H9 (cell line): Measurements from ENCODE around the gene CDH9. TPM values are rescaled to one million over a fixed set of nuclear protein-coding genes. Genes with fewer than 3 reads are reported as not detected.

ENCODE experiments used
- DNase-seq: peaks from one replicate; pipeline ENCODE4 v3.0.0-alpha.2; 2017
- H2AFZ ChIP-seq: one replicate; pipeline ENCODE4 v1.6.1; 2013; ENCODE audit warnings: mild to moderate bottlenecking, low read length, control low read depth, moderate library complexity
- H2AK5ac ChIP-seq: 2 replicates; pipeline ENCODE4 v1.6.1; 2013; ENCODE audit warnings: low read length, control low read depth, mixed read lengths; ENCODE audit not compliant: insufficient read length
- H2BK120ac ChIP-seq: one replicate; pipeline ENCODE4 v1.6.1; 2013; ENCODE audit warnings: low read depth, mild to moderate bottlenecking, low read length, control low read depth, inconsistent platforms; ENCODE audit not compliant: poor library complexity, severe bottlenecking
- H2BK12ac ChIP-seq: 2 replicates; pipeline ENCODE4 v1.6.1; 2013; ENCODE audit warnings: low read length, control low read depth, mixed read lengths, low read depth; ENCODE audit not compliant: insufficient read length
- H2BK15ac ChIP-seq: 2 replicates; pipeline ENCODE4 v1.6.1; 2013; ENCODE audit warnings: low read depth, low read length, control low read depth
- H2BK20ac ChIP-seq: one replicate; pipeline ENCODE4 v1.6.1; 2013; ENCODE audit warnings: low read depth, mild to moderate bottlenecking, low read length, control low read depth, inconsistent platforms; ENCODE audit not compliant: poor library complexity, severe bottlenecking
- H2BK5ac ChIP-seq: 2 replicates; pipeline ENCODE4 v1.6.1; 2013; ENCODE audit warnings: low read length, control low read depth, mixed read lengths; ENCODE audit not compliant: insufficient read length
- H3K14ac ChIP-seq: 2 replicates; pipeline ENCODE4 v1.6.1; 2013; ENCODE audit warnings: low read length, control low read depth; ENCODE audit not compliant: insufficient read depth
- H3K18ac ChIP-seq: 2 replicates; pipeline ENCODE4 v1.6.1; 2013; ENCODE audit warnings: low read depth, mild to moderate bottlenecking, mixed read lengths, low read length, control low read depth; ENCODE audit not compliant: insufficient read length
- H3K23ac ChIP-seq: 2 replicates; pipeline ENCODE4 v1.6.1; 2013; ENCODE audit warnings: low read length, control low read depth, mixed read lengths, low read depth; ENCODE audit not compliant: insufficient read length
- H3K23me2 ChIP-seq: 2 replicates; pipeline ENCODE4 v1.6.1; 2013; ENCODE audit warnings: low read depth, mild to moderate bottlenecking, mixed read lengths, low read length, control low read depth; ENCODE audit not compliant: insufficient read length, poor library complexity, severe bottlenecking
- H3K27ac ChIP-seq: 2 replicates; pipeline ENCODE4 v1.5.1; 2013; ENCODE audit warnings: low read length, control low read depth, mixed read lengths, low read depth; ENCODE audit not compliant: insufficient read length
- H3K27me3 ChIP-seq: 2 replicates; pipeline ENCODE4 v1.6.1; 2013; ENCODE audit warnings: low read length, control low read depth, inconsistent platforms; ENCODE audit not compliant: insufficient read depth
- H3K4ac ChIP-seq: 2 replicates; pipeline ENCODE4 v1.6.1; 2013; ENCODE audit warnings: low read depth, mild to moderate bottlenecking, control low read depth, inconsistent platforms, low read length, moderate library complexity
- H3K4me1 ChIP-seq: 2 replicates; pipeline ENCODE4 v1.6.1; 2013; ENCODE audit warnings: low read length, control low read depth, inconsistent platforms; ENCODE audit not compliant: insufficient read depth
- H3K4me2 ChIP-seq: 2 replicates; pipeline ENCODE4 v1.6.1; 2013; ENCODE audit warnings: low read length, control low read depth, mixed read lengths; ENCODE audit not compliant: insufficient read length, insufficient read depth
- H3K56ac ChIP-seq: 2 replicates; pipeline ENCODE4 v1.6.1; 2013; ENCODE audit warnings: low read depth, mild to moderate bottlenecking, mixed read lengths, low read length, control low read depth; ENCODE audit not compliant: insufficient read length
- H3K79me1 ChIP-seq: 2 replicates; pipeline ENCODE4 v1.6.1; 2013; ENCODE audit warnings: low read depth, mild to moderate bottlenecking, moderate library complexity, low read length, control low read depth, inconsistent platforms; ENCODE audit not compliant: insufficient read depth, poor library complexity, severe bottlenecking
- H3K79me2 ChIP-seq: 2 replicates; pipeline ENCODE4 v1.6.1; 2013; ENCODE audit warnings: low read length, control low read depth, inconsistent platforms; ENCODE audit not compliant: insufficient read depth
- H3K9ac ChIP-seq: 2 replicates; pipeline ENCODE4 v1.6.1; 2013; ENCODE audit warnings: low read length, control low read depth, mixed read lengths; ENCODE audit not compliant: insufficient read length; ENCODE audit errors: extremely low read depth
- H3K9me3 ChIP-seq: one replicate; pipeline ENCODE4 v1.6.1; 2013; ENCODE audit warnings: low read depth, low read length, inconsistent platforms; ENCODE audit not compliant: control insufficient read depth
- H3T11ph ChIP-seq: one replicate; pipeline ENCODE4 v1.6.1; 2013; ENCODE audit warnings: mild to moderate bottlenecking, low read length, control low read depth, inconsistent platforms
- H4K20me1 ChIP-seq: one replicate; pipeline ENCODE4 v1.6.1; 2013; ENCODE audit not compliant: control insufficient read depth, insufficient read length, insufficient read depth
- H4K5ac ChIP-seq: 2 replicates; pipeline ENCODE4 v1.6.1; 2013; ENCODE audit warnings: low read depth, mild to moderate bottlenecking, mixed read lengths, low read length, control low read depth; ENCODE audit not compliant: insufficient read length
- H4K8ac ChIP-seq: replicated peaks from 2 replicates; pipeline ENCODE4 v1.6.1; 2013; ENCODE audit warnings: low read length, control low read depth, mixed read lengths, low read depth; ENCODE audit not compliant: insufficient read length
- H4K91ac ChIP-seq: 2 replicates; pipeline ENCODE4 v1.6.1; 2013; ENCODE audit warnings: low read depth, mild to moderate bottlenecking, moderate library complexity, mixed read lengths, low read length, control low read depth; ENCODE audit not compliant: insufficient read length
- H3K27ac Mint-ChIP-seq, 3 experiments: 2 replicates in 2 of 3; 3 replicates in 1 of 3; pipeline ENCODE4 v1.8.0; 2020 to 2021; ENCODE audit warnings: mixed read lengths in 3 of 3, mild to moderate bottlenecking in 1 of 3, moderate library complexity in 1 of 3
- H3K27me3 Mint-ChIP-seq: 2 replicates; pipeline ENCODE4 v1.8.0; 2021; ENCODE audit warnings: low read depth, mild to moderate bottlenecking, moderate library complexity, mixed read lengths
- H3K36me3 Mint-ChIP-seq, 3 experiments: 2 replicates in 2 of 3; 3 replicates in 1 of 3; pipeline ENCODE4 v1.8.0; 2020 to 2021; ENCODE audit warnings: low read depth in 3 of 3, mixed read lengths in 3 of 3; ENCODE audit not compliant: insufficient read depth in 1 of 3
- H3K4me1 Mint-ChIP-seq, 2 experiments: 2 replicates each; pipeline ENCODE4 v1.8.0; 2020; ENCODE audit warnings: mixed read lengths in 2 of 2
- H3K4me3 Mint-ChIP-seq, 2 experiments: 2 replicates in 1 of 2; 3 replicates in 1 of 2; pipeline ENCODE4 v1.8.0; 2020 to 2021; ENCODE audit warnings: mild to moderate bottlenecking in 2 of 2, mixed read lengths in 2 of 2, moderate library complexity in 1 of 2
- H3K9me3 Mint-ChIP-seq, 2 experiments: 2 replicates in 1 of 2; 3 replicates in 1 of 2; pipeline ENCODE4 v1.8.0; 2020; ENCODE audit warnings: mild to moderate bottlenecking in 2 of 2, mixed read lengths in 2 of 2, moderate library complexity in 1 of 2
- WGBS: extraction: QIAGEN DNeasy Blood & Tissue Kit; methylation state at CpG from one replicate; pipeline ENCODE4 v1.1.7; 2013; ENCODE audit warnings: missing lambda C conversion rate, low lambda C conversion rate, mixed read lengths; ENCODE audit not compliant: insufficient read length; ENCODE audit errors: extremely low coverage; 5-methylcytosine and 5-hydroxymethylcytosine counted together
- total RNA-seq: library from RNA; stranded (reverse); gene quantifications from 2 replicates; pipeline ENCODE4 v1.2.1, GENCODE V29; 2021
- TF ChIP-seq, protein P1 (sequence below): fragments of 200-600 bp; sonication (generic); conservative IDR thresholded peaks from 3 replicates; pipeline ENCODE4 v1.8.0; 2021; ENCODE audit warnings: antibody characterized with exemption, mild to moderate bottlenecking

Gene CDH9
- total RNA-seq, 1 experiment from 2014 or later: 0.61 TPM

DNA sequence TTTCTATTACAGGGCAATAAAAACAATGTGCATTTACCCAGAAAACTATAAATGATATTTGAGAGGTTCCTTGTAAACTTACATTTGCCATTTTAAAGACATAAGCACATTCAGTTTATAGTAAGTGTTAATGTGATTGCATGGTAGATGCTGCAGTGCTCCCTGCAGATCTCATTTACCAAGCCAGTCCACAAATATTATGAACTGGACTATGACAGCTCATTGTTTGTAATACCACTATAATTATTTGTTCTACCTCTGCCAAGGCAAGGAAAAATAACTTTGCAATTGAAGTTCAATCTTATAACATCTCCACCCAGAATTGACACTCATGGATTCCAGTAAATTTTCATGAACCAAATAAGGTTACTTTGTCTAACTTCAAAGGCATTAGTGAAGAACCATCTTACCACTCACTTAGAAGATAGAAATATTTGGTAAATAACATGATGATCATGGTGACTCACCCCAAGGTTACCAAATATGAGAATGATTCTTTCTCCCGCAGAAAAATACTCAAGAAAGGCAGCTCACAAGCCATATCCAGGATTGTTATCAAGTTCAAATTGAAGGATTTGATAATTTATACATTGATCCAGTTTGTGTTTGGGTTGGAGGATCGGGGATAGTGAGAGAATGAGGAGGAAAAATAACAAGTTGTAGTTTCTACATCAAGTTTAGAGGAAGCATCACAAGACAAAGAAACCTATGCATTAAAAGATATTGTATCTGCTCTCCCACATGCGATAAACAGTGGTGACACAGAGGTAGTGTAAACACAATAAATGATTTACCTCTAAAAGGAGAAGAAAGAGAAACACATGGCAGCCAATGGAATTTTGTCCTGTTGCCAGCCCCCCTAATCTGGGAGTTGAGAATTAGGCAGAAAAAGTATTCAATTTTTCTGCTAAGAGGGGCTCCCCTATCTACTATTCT, 29.5 kb downstream of the CDH9 start:
- Histone ChIP-seq H4K5ac (no peak overlapping the region), H2BK120ac (no peak overlapping the region), H3K27me3 (no peaks in the 10 kb centered on the region), H3K4me1 (no peaks in the 10 kb centered on the region), H3K79me2 (no peaks in the 10 kb centered on the region), H3K23me2 (no peaks in the 10 kb centered on the region), H4K8ac (no peak overlapping the region), H2BK15ac (no peak overlapping the region), H3K4me2 (no peak overlapping the region), H3K79me1 (no peaks in the 10 kb centered on the region), H3K14ac (no peak overlapping the region), H3K4ac (no peak overlapping the region), H2BK20ac (no peak overlapping the region), H3K27ac (no peak overlapping the region), H4K91ac (no peak overlapping the region), H2BK12ac (no peak overlapping the region), H3K9ac (no peak overlapping the region), H3T11ph (no peak overlapping the region), H4K20me1 (no peaks in the 10 kb centered on the region), H2AFZ (no peak overlapping the region), H3K9me3 (no peaks in the 10 kb centered on the region), H2AK5ac (no peak overlapping the region), H3K18ac (no peak overlapping the region), H3K23ac (no peak overlapping the region), H3K56ac (no peak overlapping the region), H2BK5ac (no peak overlapping the region)
- no peak for DNase-seq
- Mint-ChIP-seq H3K36me3 (no peaks in the 10 kb centered on the region), H3K4me1 (no peaks in the 10 kb centered on the region; a peak in 1 of 4 replicates), H3K27ac (no peak overlapping the region), H3K27me3 (no peaks in the 10 kb centered on the region), H3K9me3 (no peaks in the 10 kb centered on the region), H3K4me3 (no peak overlapping the region)
- TF ChIP-seq, protein P1, sequence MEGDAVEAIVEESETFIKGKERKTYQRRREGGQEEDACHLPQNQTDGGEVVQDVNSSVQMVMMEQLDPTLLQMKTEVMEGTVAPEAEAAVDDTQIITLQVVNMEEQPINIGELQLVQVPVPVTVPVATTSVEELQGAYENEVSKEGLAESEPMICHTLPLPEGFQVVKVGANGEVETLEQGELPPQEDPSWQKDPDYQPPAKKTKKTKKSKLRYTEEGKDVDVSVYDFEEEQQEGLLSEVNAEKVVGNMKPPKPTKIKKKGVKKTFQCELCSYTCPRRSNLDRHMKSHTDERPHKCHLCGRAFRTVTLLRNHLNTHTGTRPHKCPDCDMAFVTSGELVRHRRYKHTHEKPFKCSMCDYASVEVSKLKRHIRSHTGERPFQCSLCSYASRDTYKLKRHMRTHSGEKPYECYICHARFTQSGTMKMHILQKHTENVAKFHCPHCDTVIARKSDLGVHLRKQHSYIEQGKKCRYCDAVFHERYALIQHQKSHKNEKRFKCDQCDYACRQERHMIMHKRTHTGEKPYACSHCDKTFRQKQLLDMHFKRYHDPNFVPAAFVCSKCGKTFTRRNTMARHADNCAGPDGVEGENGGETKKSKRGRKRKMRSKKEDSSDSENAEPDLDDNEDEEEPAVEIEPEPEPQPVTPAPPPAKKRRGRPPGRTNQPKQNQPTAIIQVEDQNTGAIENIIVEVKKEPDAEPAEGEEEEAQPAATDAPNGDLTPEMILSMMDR: no peak
- WGBS: 100% methylated on average over 1 of the region's 3 CpGs
